GM12873 (cell line): ENCODE measurements around the gene LINC00632.

ENCODE experiments used
- CTCF ChIP-seq: IDR thresholded peaks from 2 replicates; pipeline ENCODE4 v1.5.1; 2012; ENCODE audit warnings: low read depth, mild to moderate bottlenecking, moderate library complexity, low read length, control low read depth; ENCODE audit not compliant: insufficient read depth; ENCODE audit errors: missing control alignments

The LINC00632 gene

GRCh38 chrX:140765043-140765784, 55.7 kb downstream of the LINC00632 start:
- TF ChIP-seq CTCF: no peak

- peak; percentile 80 for TF ChIP-seq CTCF
These were observed 56.6 kb downstream of the LINC00632 start for GRCh38 chrX:140766024-140766611.

GRCh38 chrX:140767646-140768045, 58.1 kb downstream of the LINC00632 start:
- no peak for TF ChIP-seq CTCF

GRCh38 chrX:140775211-140775610, 65.7 kb downstream of the LINC00632 start:
- no peak for TF ChIP-seq CTCF

- TF ChIP-seq CTCF: no peak
These were observed 66.8 kb downstream of the LINC00632 start for GRCh38 chrX:140776320-140776719.

- TF ChIP-seq CTCF: no peak
These were observed 85.1 kb downstream of the LINC00632 start for GRCh38 chrX:140794642-140795041.

GRCh38 chrX:140799216-140799615, 89.7 kb downstream of the LINC00632 start:
- no peak for TF ChIP-seq CTCF
